BJ (cell line): Measurements from ENCODE around the gene RIPOR2. TPM values are rescaled to one million over a fixed set of nuclear protein-coding genes. Genes with fewer than 3 reads are reported as not detected.

ENCODE experiments used
- CTCF ChIA-PET: fragments of 350-600 bp; formaldehyde crosslinking; extraction: SDS; loops from one replicate; lab custom pipeline; 2021; ENCODE audit warnings: antibody characterized with exemption, inconsistent platforms; lab: Yijun Ruan, JAX
- POLR2A ChIA-PET: fragments of 300-600 bp; sonication (Branson Sonifier 250); formaldehyde crosslinking; extraction: SDS; loops from one replicate; lab custom pipeline; 2021; ENCODE audit warnings: antibody characterized with exemption; lab: Charles Lee
- DNase-seq: peaks from one replicate; pipeline ENCODE4 v3.0.0-alpha.2; 2011; ENCODE audit warnings: low read depth
- H3K27me3 ChIP-seq: 2 replicates; pipeline ENCODE4 v1.6.0; 2011; ENCODE audit warnings: low read length; ENCODE audit not compliant: control insufficient read depth, insufficient read depth
- H3K36me3 ChIP-seq: 2 replicates; pipeline ENCODE4 v1.5.1; 2011; ENCODE audit warnings: low read length; ENCODE audit not compliant: control insufficient read depth, insufficient read depth
- H3K4me3 ChIP-seq: 2 replicates; pipeline ENCODE4 v1.5.1; 2011; ENCODE audit warnings: low read depth, mild to moderate bottlenecking, control low read depth, low read length
- CTCF ChIP-seq: IDR thresholded peaks from 2 replicates; pipeline ENCODE4 v1.5.1; 2011; ENCODE audit warnings: low read depth, mild to moderate bottlenecking, control low read depth, inconsistent platforms, low read length, moderate library complexity; ENCODE audit not compliant: insufficient read depth
- polyA plus RNA-seq: library from polyadenylated mRNA; depleted of rRNA; stranded (reverse); fragments of >200 nt; gene quantifications from 2 replicates; pipeline ENCODE4 v1.2.3, GENCODE V29; 2011

Gene RIPOR2
- polyA plus RNA-seq, 1 experiment = 52.6 TPM

- CTCF ChIA-PET = interaction anchor here (0.6 to 5.9 kb wide), 25 partner anchors 10 to 217 kb away, joined by 3 to 65 read pairs (median 6); no protein-coding TSS in a partner anchor
- H3K27me3 ChIP-seq = no peaks in the 10 kb centered on the region
- POLR2A ChIA-PET = interaction anchor here (0.9 kb wide), 1 partner anchor 162 kb away, joined by 3 read pairs; no protein-coding TSS in a partner anchor
- TF ChIP-seq CTCF = no peak
- peaks cover 17% of the 10 kb centered on the region for H3K36me3 ChIP-seq
- DNase-seq = no peak
- H3K4me3 ChIP-seq = no peak overlapping the region
Measured at GRCh38 chr6:24856246-24856599, 79.5 kb downstream of the RIPOR2 start.

- Histone ChIP-seq H3K27me3 (no peaks in the 10 kb centered on the region), H3K36me3 (peaks cover 19% of the 10 kb centered on the region), H3K4me3 (no peak overlapping the region)
- ChIA-PET CTCF (interaction anchor here (0.6 to 5.9 kb wide), 24 partner anchors 11 to 218 kb away, joined by 3 to 65 read pairs (median 6); no protein-coding TSS in a partner anchor), POLR2A (interaction anchor here (0.9 kb wide), 1 partner anchor 162 kb away, joined by 3 read pairs; no protein-coding TSS in a partner anchor)
- DNase-seq = no peak
- TF ChIP-seq CTCF = peak; percentile 77
Measured at GRCh38 chr6:24855395-24856245, 80.1 kb downstream of the RIPOR2 start.

- no peak for DNase-seq
- peaks cover 25% of the 10 kb centered on the region for H3K36me3 ChIP-seq
- no peaks in the 10 kb centered on the region for H3K27me3 ChIP-seq
- ChIA-PET POLR2A (no interaction called here), CTCF (interaction anchor here (1.4 kb wide), 1 partner anchor 141 kb away, joined by 4 read pairs; no protein-coding TSS in a partner anchor)
- no peak for TF ChIP-seq CTCF
- no peak overlapping the region for H3K4me3 ChIP-seq
Measured at GRCh38 chr6:24854077-24854666, 81.6 kb downstream of the RIPOR2 start.

DNA sequence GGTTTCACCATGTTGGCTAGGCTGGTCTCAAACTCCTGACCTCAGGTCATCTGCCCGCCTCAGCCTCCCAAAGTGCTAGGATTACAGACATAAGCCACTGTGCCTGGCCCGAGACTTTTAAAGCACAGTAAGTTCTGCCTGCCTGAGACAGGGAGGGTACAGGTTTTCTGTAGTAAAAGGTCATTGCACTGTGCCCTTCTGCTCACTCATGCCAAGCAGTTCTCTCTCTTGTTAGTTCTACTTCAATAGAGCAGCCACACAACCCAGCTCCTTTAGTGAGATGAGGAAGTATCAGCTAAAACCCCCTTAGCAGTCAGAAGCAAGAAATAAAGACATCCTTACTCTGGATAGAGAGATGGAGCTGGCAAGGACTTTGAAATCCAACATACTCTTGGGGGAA is 84.7 kb downstream of the RIPOR2 start:
- ChIA-PET POLR2A (no interaction called here), CTCF (interaction anchor here (1.0 to 2.2 kb wide), 2 partner anchors 59 to 140 kb away, joined by 3 to 7 read pairs; no protein-coding TSS in a partner anchor)
- TF ChIP-seq CTCF = no peak
- Histone ChIP-seq H3K36me3 (peaks cover 31% of the 10 kb centered on the region), H3K4me3 (no peak overlapping the region), H3K27me3 (no peaks in the 10 kb centered on the region)
- no peak for DNase-seq

DNA sequence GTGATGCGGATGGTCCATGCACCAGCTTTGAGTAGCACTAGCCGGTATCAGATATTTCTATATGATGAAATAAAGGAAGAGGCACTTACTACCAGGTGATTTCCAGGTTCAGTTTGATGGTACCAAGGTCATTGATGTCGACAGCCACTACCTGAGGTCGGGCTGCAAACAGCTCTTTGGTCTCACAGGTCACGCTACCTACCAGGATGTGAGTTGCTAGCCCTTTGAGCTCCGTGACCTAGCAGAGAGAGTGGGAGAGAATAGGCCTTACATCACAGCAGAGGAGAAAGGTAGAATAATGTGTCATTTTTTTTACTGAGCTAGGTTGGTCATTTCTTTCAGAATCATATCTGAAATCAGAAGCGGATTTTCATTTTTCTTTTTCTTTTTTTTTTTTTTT is 86.0 kb downstream of the RIPOR2 start:
- H3K4me3 ChIP-seq = no peak overlapping the region
- CTCF ChIA-PET = interaction anchor here (1.4 to 2.2 kb wide), 2 partner anchors 9 to 142 kb away, joined by 4 to 7 read pairs; no protein-coding TSS in a partner anchor

More for the DNA sequence above, 86.0 kb downstream of the RIPOR2 start:
- Histone ChIP-seq H3K36me3 (peaks cover 37% of the 10 kb centered on the region), H3K27me3 (no peaks in the 10 kb centered on the region)
- DNase-seq = no peak
- POLR2A ChIA-PET = no interaction called here
- TF ChIP-seq CTCF = no peak
